ENCODE measurements around the gene ABL1. TPM values are rescaled to one million over a fixed set of nuclear protein-coding genes. Genes with fewer than 3 reads are reported as not detected.

The ABL1 gene
- total RNA-seq, 4 donors from 2014 or later = 22.1 to 51.7 (median 27.1) TPM

DNA sequence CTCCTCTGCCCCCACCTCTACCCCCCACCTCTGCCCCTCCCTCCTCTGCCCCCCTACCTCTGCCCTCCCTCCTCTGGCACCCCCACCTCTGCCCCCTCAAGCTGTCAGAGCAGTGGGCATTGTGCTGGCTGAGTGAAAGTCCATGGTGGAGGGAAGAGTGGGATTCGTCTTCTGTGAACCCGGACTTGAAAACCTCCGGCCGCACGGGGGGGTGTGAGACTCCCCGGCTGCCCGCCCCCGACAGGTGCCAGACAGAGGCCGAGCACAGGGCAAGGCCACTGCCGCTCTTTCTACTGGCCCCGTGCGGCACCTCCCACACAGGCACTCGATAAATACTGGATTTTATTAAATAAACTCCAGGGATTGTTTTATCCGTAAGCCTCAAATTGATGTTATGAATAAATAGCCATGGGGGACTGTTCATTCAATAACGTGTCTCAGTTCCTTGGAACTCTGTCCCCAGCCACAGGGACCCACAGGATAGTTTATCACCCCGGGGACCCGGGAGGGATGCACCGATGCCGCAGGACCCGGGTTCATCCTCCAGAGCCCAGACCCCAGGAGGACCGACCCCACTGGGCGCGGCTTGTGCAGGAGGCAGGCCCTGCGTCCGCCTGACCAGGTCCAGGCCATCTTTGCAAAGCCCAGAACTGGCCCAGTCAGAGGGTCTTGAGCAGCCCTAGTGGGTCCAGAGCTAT is 64.1 kb downstream of the ABL1 start:
- no peak overlapping the region for H3K27ac ChIP-seq

DNA sequence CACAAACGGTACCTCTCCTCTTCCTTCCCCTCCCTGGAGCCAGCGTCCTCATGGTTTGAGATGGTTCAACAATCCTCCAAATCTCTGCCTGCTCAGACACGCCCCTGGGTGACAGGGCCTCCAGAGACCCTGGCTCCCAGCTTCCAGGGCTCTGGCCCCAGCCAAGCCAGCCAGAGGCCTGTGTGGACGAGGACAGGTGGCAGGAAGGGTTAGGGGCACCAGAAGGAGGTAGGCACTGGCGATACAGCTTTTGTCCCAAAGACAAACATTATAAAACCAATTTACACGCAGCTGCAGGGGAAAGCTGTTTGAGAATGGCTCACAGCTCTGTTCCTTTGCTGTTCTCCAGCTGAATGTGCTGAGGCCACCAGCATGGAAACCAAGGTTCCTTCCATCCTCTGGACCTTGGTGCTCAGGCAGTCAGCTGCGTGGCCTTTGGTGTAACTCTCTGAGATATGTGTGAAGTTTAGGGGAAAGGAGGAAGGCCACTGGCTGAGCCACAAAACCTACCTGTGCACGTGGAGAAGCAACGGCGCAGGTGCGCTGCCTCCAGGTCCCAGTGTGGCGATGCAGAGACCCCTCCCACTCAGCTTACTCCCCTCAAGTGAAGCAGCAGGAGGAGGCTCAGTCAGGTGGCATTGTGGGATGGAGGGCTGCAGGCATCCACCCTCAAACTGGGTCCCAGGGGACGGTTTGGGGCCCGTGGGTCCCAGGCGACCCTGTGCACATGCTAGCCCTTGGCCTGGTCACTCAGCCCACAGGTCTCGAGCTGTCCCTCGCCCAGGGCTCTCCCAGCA is 65.8 kb downstream of the ABL1 start:
- intact Hi-C loops (cut with DNase I) = no loop called here
- Histone ChIP-seq H3K36me3 (no peaks in the 10 kb centered on the region), H3K4me3 (no peak overlapping the region), H3K4me1 (peaks cover 4 to 12% (median 5%) of the 10 kb centered on the region in 3 donors), H3K27ac (no peak overlapping the region), H3K27me3 (peaks cover 0 to 96% (median 0%) of the 10 kb centered on the region in 4 donors), H3K9me3 (no peaks in the 10 kb centered on the region)
- 69 to 71% methylated on average over 8 of the region's 17 CpGs for WGBS, 2 donors
- TF ChIP-seq, protein P1, sequence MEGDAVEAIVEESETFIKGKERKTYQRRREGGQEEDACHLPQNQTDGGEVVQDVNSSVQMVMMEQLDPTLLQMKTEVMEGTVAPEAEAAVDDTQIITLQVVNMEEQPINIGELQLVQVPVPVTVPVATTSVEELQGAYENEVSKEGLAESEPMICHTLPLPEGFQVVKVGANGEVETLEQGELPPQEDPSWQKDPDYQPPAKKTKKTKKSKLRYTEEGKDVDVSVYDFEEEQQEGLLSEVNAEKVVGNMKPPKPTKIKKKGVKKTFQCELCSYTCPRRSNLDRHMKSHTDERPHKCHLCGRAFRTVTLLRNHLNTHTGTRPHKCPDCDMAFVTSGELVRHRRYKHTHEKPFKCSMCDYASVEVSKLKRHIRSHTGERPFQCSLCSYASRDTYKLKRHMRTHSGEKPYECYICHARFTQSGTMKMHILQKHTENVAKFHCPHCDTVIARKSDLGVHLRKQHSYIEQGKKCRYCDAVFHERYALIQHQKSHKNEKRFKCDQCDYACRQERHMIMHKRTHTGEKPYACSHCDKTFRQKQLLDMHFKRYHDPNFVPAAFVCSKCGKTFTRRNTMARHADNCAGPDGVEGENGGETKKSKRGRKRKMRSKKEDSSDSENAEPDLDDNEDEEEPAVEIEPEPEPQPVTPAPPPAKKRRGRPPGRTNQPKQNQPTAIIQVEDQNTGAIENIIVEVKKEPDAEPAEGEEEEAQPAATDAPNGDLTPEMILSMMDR (IDR thresholded peaks at IDR 0.05) = no peak
- TF ChIP-seq POLR2A (IDR thresholded peaks at IDR 0.05) = no peak
- DNase-seq = no peak

More for the DNA sequence above, 64.1 kb downstream of the ABL1 start:
- intact Hi-C loops (cut with DNase I) = no loop called here
- WGBS, 2 donors = 31% methylated on average over 6 of the region's 25 CpGs; no CpG with 5 or more reads in 1 of the 2 donors
- Histone ChIP-seq H3K4me3 (no peak overlapping the region), H3K4me1 (peaks cover 12 to 28% (median 16%) of the 10 kb centered on the region in 3 donors), H3K27me3 (peaks cover 0 to 80% (median 0%) of the 10 kb centered on the region in 4 donors), H3K9me3 (no peaks in the 10 kb centered on the region), H3K36me3 (no peaks in the 10 kb centered on the region)
- TF ChIP-seq, protein P1 (IDR thresholded peaks at IDR 0.05) = no peak
- no peak for DNase-seq

DNA sequence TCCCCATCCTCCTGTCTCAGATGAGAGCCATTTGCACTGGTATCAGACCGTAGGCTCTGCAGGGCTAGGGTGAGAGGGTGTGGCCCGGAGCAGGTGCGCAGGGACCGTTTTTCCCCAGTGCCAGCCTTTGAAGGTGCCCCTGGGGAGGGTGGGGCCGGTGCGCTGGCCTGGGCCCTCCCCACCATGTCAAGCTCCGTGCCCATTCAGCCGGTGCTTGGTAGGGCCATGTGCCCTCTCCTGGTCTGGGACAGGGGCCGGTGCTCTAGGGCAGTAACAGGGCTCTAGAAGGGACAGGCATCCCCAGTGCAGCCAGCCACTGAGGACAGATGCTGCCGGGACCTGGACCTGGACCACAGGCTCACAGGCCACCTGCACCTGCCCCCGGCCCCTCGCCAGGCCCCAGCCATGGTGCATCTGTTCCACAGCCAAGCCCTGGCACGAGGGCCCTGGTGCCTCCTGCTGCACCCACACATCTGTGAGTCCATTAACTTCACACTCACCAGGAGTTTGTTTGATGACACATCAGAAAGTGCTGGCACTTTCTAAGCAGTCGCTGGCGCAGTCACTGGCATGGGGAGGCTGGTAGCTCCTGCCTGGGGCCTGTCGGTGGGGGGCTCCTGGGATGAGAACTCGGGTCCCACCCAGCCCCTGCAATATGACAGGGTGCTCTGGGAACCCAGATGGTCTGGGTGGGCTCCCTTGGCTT is 66.6 kb downstream of the ABL1 start:
- no peak overlapping the region for H3K4me3 ChIP-seq
- DNase-seq = no peak
- 43% methylated on average over 1 of the region's 17 CpGs; no CpG with 5 or more reads in 1 of the 2 donors for WGBS, 2 donors
- no peaks in the 10 kb centered on the region for H3K9me3 ChIP-seq
- H3K27me3 ChIP-seq = peaks cover 0 to 94% (median 0%) of the 10 kb centered on the region in 4 donors
- H3K4me1 ChIP-seq = peaks cover 4 to 12% (median 5%) of the 10 kb centered on the region in 3 donors
- no peak overlapping the region for H3K27ac ChIP-seq
- H3K36me3 ChIP-seq = no peaks in the 10 kb centered on the region
- intact Hi-C loops (cut with DNase I) = no loop called here
- TF ChIP-seq, protein P1 (IDR thresholded peaks at IDR 0.05) = no peak
- no peak for TF ChIP-seq POLR2A (IDR thresholded peaks at IDR 0.05)

DNA sequence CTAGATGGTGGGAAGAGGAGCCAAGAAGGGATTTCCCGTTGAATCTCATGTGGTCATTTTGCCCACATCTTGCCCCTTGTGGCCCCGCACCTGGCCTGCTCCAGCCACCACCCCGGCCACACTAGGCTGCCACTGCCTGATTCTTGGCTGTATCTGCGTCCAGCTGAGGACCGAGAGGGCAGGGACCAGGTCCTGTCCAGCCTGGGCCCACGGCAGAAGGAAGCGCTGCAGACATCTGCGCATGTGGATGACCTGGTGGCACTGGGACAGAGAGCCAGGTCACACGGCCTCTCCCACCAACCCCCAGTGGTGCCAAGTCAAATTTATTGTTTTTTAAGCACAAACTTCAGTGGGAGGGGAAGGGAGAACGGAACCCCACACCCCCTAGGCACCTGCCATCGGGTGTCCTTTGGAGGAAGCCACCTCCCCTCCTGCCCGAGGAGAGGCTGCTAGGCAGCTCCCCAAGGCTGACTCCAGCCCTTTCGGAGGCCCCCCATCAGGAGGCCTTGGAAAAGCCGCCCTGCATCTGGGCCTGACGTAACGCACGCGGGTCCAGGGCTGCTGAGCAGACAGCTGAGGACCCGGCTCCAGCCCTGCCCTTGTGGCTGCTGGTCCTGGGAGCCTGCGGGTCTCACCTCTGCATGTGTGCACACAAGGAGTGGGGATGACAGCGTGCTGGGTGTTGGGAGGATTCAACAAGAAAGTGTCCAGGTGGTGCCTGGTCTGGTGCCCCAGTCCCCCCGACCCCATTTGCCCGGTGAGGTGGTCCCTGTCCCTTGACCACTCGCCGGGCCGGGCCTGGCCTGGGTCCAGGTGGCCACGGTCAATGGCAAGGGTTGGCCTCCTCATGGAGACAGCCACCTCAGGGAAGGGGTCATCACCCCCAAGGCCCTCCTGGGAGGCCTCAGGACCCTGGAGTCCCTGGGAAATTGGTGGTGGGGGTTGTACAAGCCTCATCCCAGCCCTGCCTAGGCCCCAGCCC is 67.4 kb downstream of the ABL1 start:
- Histone ChIP-seq H3K9me3 (no peaks in the 10 kb centered on the region), H3K4me3 (no peak overlapping the region), H3K36me3 (no peaks in the 10 kb centered on the region), H3K27me3 (peaks cover 0 to 92% (median 0%) of the 10 kb centered on the region in 4 donors), H3K27ac (no peak overlapping the region), H3K4me1 (peaks cover 4 to 11% (median 5%) of the 10 kb centered on the region in 3 donors)
- TF ChIP-seq, protein P1 (IDR thresholded peaks at IDR 0.05) = no peak
- TF ChIP-seq POLR2A (IDR thresholded peaks at IDR 0.05) = no peak
- DNase-seq = no peak
- intact Hi-C loops (cut with DNase I) = no loop called here
- 76 to 85% methylated on average over 4 to 12 of the region's 27 CpGs for WGBS, 2 donors

Data from esophagus squamous epithelium (tissue), 5 donors.